ENCODE measurements around the gene CSRNP3.

CSRNP3 gene

GRCh38 chr2:165563468-165564225 lies 94.1 kb downstream of the CSRNP3 start:
- in situ Hi-C loops (cut with MboI; ENCODE audit: low pct_unique_long_range_greater_than_20kb, low sequenced_read_pairs, unreplicated experiment) = no loop called here
- TF ChIP-seq CTCF (IDR thresholded peaks at IDR 0.05; ENCODE audit: extremely low read depth, insufficient read depth, missing control alignments) = peak; percentile 13
- no peak for DNase-seq (ENCODE audit: low spot score)

- in situ Hi-C loops (cut with MboI; ENCODE audit: low pct_unique_long_range_greater_than_20kb, low sequenced_read_pairs, unreplicated experiment) = no loop called here
- no peak for TF ChIP-seq CTCF (IDR thresholded peaks at IDR 0.05; ENCODE audit: extremely low read depth, insufficient read depth, missing control alignments)
- no peak for DNase-seq (ENCODE audit: low spot score)
Observed at GRCh38 chr2:165566008-165566407, 96.5 kb downstream of the CSRNP3 start.

GRCh38 chr2:165567273-165567672 lies 97.8 kb downstream of the CSRNP3 start:
- no peak for DNase-seq (ENCODE audit: low spot score)
- in situ Hi-C loops (cut with MboI; ENCODE audit: low pct_unique_long_range_greater_than_20kb, low sequenced_read_pairs, unreplicated experiment) = no loop called here
- no peak for TF ChIP-seq CTCF (IDR thresholded peaks at IDR 0.05; ENCODE audit: extremely low read depth, insufficient read depth, missing control alignments)

- TF ChIP-seq CTCF (IDR thresholded peaks at IDR 0.05; ENCODE audit: extremely low read depth, insufficient read depth, missing control alignments) = no peak
- no peak for DNase-seq (ENCODE audit: low spot score)
- in situ Hi-C loops (cut with MboI; ENCODE audit: low pct_unique_long_range_greater_than_20kb, low sequenced_read_pairs, unreplicated experiment) = no loop called here
Observed at GRCh38 chr2:165568361-165568760, 98.9 kb downstream of the CSRNP3 start.

- DNase-seq (ENCODE audit: low spot score) = no peak
- no peak for TF ChIP-seq CTCF (IDR thresholded peaks at IDR 0.05; ENCODE audit: extremely low read depth, insufficient read depth, missing control alignments)
- in situ Hi-C loops (cut with MboI; ENCODE audit: low pct_unique_long_range_greater_than_20kb, low sequenced_read_pairs, unreplicated experiment) = no loop called here
Observed at GRCh38 chr2:165571477-165571876, 102.0 kb downstream of the CSRNP3 start.

- in situ Hi-C loops (cut with MboI; ENCODE audit: low pct_unique_long_range_greater_than_20kb, low sequenced_read_pairs, unreplicated experiment) = no loop called here
- no peak for TF ChIP-seq CTCF (IDR thresholded peaks at IDR 0.05; ENCODE audit: extremely low read depth, insufficient read depth, missing control alignments)
- no peak for DNase-seq (ENCODE audit: low spot score)
Observed at GRCh38 chr2:165572151-165572550, 102.7 kb downstream of the CSRNP3 start.
